HG02623 (cell line): Measurements from ENCODE around the gene PCED1B.

Source experiments
- ATAC-seq: cut with Tn5 transposase; IDR thresholded peaks from one replicate; pipeline ENCODE4 v1.9.1; 2021; ENCODE audit warnings: moderate library complexity; ENCODE audit not compliant: unreplicated experiment

PCED1B gene

GRCh38 chr12:47067176-47067575 lies 12.2 kb upstream of the PCED1B start:
- no peak for ATAC-seq

- ATAC-seq, result no peak
Observed at GRCh38 chr12:47067771-47068431, 11.5 kb upstream of the PCED1B start.

DNA sequence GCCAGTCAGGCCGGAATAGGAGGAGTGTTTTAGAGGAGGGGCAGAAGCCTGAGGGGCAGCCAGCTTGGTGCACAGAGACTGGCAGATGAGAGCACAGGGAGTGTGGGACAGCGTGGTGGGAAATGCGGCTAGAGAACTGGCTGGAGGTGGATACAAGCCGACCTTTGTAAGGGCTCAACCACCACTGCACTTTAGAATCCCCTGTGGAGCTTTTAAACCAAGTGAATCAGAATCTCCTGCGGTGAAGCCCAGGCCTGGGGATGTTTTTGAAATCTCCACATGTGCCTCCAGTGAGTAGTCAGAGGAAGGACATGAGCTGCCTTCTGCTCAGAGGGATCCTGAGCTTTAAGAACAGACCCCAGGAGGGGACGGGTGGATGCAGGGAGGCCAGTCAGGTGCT lies 10.9 kb upstream of the PCED1B start:
- no peak for ATAC-seq

- no peak for ATAC-seq
Observed at GRCh38 chr12:47070310-47070709, 9.1 kb upstream of the PCED1B start.

GRCh38 chr12:47071241-47071852 lies 8.1 kb upstream of the PCED1B start:
- no peak for ATAC-seq

- ATAC-seq, result no peak
Observed at GRCh38 chr12:47073951-47074350, 5.5 kb upstream of the PCED1B start.

GRCh38 chr12:47074757-47075156 lies 4.7 kb upstream of the PCED1B start:
- no peak for ATAC-seq

DNA sequence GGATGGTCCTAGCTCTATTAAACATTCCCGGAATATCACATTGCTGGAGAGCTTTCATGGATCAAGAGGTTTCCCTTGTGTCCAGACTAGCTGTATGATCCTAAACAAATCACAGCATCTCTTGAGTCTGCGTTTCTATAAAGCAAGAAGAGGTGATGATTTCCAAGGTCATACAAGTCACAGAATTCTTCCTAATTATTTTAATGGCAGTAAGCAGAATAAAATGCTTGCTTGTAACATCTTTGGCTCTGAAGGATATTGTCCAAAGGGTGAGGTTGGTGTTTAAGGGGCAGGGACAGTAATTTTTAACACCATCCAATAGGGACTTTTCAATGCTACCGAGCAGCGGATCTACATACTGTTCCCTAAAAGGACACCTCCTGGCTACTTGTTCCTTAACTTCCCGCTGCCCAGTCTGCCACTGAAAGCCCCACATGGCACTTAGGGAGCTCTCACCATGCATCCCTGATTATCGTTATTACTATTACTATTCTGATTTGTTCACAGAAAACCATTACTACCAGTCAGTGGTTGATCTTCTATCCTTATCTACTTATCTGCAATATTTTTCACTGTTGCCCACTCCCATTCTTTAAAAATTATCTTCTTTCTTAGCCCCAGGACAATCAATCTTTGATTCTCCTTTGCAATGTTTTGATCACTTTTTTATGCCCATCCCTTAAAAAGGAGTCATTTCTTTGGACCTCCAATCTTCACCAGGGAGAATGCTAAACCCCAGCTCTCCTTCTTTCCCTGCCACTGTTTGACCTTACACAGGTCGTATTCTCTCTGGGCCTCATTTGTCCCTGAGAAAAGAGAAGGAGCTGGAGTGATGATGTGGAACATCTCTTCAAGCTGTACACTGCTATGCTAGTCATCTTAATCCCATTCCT lies 4.0 kb upstream of the PCED1B start:
- ATAC-seq, result no peak

GRCh38 chr12:47077206-47078085 lies 2.0 kb upstream of the PCED1B start:
- ATAC-seq, result no peak

- ATAC-seq, result no peak
Observed at GRCh38 chr12:47078086-47078395, 1.4 kb upstream of the PCED1B start.

DNA sequence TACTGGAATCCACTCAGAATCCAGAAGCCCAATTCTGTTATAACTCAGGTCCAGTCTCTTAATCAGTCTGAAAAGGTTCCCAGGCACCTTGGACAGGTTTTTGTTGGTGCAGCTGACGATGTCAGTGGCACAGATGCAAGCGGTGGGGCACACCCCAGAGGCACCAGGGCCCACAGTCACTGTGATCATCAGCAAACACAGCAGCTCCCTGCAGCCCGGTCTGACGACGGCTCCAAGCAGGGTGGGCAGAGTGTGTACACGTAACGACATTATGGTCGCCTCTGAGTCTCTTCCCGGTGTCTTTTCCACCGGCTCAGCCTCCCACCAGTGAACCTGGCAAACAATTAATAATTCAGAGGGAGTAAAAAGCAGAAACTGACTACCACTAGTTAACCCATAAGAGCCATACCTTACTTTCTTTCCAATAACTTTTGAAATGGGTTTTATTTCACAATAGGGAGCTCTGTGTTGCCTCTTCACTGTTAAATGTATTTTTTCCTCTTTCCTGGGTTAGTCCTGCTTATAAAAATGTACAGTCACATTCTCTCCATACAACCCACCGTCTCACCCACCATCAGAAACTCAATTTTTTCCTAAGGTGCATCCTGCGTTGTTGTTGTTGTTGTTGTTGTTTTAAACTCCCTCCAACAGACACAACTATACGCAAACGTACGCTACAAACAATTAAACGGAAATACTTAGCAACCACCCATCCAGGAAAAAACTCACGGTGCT lies 521 bp upstream of the PCED1B start:
- ATAC-seq, result no peak

- peak; percentile 20 for ATAC-seq
Observed at GRCh38 chr12:47079981-47080724, 732 bp downstream of the PCED1B start.

DNA sequence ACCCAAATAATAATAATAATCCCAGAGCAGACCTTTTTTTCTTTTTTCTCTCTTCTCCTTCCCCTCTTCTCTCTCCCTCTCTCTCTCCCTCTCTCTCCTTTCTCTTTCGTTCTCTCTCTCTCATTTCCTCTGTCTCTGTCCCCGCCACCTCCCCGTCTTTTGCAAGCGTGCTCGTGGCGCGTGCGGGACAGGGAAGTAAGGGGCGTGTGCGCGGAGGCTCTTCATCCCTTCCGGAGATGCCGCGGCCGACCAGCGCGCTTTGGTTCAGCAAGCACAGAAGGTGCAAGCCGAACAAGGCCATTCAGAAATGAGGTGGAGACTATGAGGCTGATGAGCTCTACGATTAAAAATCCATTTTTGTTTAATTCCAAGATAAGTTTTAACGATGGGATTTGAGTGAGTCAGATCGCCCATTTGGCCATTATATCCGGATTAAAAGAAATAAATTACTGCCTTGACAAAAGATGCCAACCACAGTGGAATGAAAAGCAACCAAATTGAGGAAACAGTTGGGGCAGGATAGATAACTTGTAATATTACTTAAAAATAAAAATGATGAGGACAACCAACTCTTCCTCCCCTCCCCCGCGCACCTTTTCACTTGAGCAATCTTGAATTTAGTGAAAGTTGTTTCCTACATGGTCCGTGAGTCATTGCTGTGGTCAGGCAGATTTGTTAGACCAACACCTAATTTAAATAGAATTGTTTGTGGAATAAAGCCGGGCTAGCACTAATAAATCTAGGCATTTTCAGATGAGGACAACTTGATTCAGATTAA lies 1.5 kb downstream of the PCED1B start:
- ATAC-seq, result no peak

DNA sequence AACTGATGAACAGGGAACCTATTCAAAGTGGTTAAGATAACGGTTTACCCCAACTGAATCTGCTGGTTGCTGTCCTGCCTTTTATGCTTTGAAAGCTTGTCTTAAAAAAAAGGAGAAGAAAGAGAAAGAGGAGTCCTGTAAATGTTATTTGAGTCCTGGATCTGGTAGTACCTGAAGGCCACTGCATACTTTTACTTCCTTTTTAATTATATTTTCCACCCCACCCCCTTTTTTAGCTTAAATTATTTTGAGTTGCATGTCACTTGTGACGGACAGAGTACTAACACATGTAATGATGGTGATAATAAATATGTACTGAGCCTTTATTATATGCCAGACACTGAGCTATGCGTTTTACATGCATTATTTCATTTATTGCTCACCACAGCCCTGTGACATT lies 2.9 kb downstream of the PCED1B start:
- ATAC-seq, result no peak

DNA sequence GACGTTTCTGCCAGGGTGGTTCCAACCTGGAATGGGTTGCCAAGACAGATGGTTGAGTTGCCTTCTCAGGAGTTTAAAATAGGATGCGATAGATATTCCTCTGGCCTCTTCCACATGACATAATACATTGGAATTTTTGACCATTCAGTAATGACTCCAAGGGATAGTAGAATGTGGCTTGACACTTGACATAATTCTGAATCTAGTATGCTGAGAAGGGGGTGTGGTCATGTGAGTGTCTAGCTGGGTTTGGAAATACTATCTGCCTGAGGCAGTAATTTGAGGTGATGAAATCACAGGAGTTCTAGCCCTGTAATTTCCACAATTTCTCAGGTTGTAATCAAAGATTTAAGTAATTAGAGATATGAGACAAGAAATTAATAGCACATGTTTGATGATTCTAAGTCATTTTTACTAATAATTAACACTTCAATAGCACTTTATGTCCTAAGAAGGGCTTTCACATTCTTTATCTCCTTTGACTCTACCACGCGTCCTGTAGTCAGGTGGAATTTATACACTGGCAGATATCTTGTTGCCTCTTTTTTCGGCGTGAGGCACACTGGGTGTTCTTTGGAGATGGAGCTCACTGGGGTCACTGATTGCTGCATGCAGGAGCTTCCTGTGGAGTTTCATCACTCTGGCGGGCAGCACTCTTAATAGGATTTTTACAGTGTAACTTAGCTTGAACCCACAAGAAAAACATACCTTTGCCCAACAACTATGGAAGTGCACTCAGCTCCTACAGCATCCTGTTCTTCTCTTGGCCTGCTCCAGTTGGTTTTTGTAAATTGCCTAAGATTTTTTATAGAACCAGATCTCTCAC lies 3.6 kb downstream of the PCED1B start:
- ATAC-seq, result no peak

DNA sequence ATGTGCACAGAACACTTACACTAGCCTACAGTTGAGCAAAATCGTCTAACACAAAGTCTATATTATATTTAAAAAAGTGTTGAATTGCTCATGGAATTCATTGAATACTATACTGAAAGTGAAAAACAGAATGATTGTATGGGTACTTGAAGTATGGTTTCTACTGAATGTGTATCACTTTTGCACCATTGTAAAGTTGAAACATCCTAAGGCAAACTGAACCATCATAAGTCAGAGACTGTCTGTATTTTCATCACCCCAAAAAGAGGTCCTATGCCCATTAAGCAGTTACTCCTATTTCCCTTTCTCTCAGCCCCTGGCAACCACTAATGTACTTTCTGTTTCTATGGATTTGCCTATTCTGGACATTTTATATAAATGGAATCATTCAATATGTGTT lies 4.8 kb downstream of the PCED1B start:
- ATAC-seq, result no peak

GRCh38 chr12:47085815-47086252 lies 6.4 kb downstream of the PCED1B start:
- no peak for ATAC-seq

DNA sequence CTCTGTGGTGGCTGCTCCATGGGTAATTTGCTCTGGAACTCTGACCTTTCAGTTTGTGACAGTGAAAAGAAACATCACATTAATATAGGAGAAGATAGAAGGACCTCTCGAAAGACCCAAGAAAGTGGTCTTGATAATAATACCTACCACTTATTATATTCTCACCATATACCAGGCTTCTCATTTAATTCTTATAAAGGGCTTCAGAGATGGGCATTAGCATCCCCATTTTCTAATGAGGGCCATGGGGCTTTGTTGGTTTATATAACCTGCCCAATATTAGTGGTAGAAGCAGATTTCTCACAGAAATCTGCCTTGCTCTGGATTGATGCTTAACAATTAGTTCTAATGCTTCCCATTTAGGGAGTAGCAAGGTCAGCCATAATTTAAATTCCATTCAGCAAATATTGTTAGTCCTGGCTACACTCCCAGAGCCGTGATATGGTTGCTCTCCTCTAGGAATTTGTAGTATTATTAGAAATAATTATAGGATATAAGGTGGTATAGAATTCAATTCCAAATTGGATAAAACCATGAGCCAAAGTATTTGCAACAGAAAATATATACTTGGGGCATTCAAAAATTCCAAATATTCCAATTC lies 7.8 kb downstream of the PCED1B start:
- ATAC-seq, result no peak
